H1 (cell line): ENCODE data around the gene ACKR3. TPM values are rescaled to one million over a fixed set of nuclear protein-coding genes. Genes with fewer than 3 reads are reported as not detected.

Experiments
- CTCF ChIA-PET: fragments of 300-600 bp; sonication (Branson Sonifier 250); formaldehyde crosslinking; loops from one replicate; lab custom pipeline; 2021; ENCODE audit not compliant: partially characterized antibody; lab: Charles Lee
- POLR2A ChIA-PET: fragments of 300-600 bp; sonication (Branson Sonifier 250); formaldehyde crosslinking; loops from one replicate; lab custom pipeline; 2021; ENCODE audit warnings: inconsistent platforms; ENCODE audit not compliant: partially characterized antibody; lab: Charles Lee
- DNase-seq, 2 experiments: peaks; one replicate each; pipeline versions ENCODE4 v3.0.0 to v3.0.0-alpha.2; 2010 to 2022; ENCODE audit warnings: low spot score in 2 of 2, low read depth in 1 of 2, mixed read lengths in 1 of 2
- FAIRE-seq: peaks from 2 replicates; lab custom pipeline; 2011; peaks lifted over from hg19 to GRCh38; lab: Jason Lieb, UNC
- H2AFZ ChIP-seq: 2 replicates; pipeline ENCODE4 v1.8.1; 2012; ENCODE audit warnings: low read length, inconsistent platforms
- H2AK5ac ChIP-seq: 2 replicates; pipeline ENCODE4 v1.6.1; 2013; ENCODE audit warnings: low read depth, low read length
- H2BK120ac ChIP-seq: replicated peaks from 2 replicates; pipeline ENCODE3; 2013; ENCODE audit warnings: low read depth, low read length, inconsistent platforms
- H2BK12ac ChIP-seq: 2 replicates; pipeline ENCODE4 v1.6.1; 2013; ENCODE audit warnings: low read depth, low read length
- H2BK15ac ChIP-seq: 2 replicates; pipeline ENCODE4 v1.6.1; 2013; ENCODE audit warnings: low read length
- H2BK20ac ChIP-seq: 2 replicates; pipeline ENCODE4 v1.6.1; 2013; ENCODE audit warnings: low read length
- H2BK5ac ChIP-seq: 2 replicates; pipeline ENCODE4 v1.6.1; 2013; ENCODE audit warnings: low read depth, low read length
- H3K14ac ChIP-seq: 2 replicates; pipeline ENCODE4 v1.6.1; 2013; ENCODE audit warnings: inconsistent platforms; ENCODE audit not compliant: insufficient read length
- H3K18ac ChIP-seq: 2 replicates; pipeline ENCODE4 v1.6.1; 2013; ENCODE audit warnings: low read length; ENCODE audit errors: extremely low read depth
- H3K23ac ChIP-seq: 2 replicates; pipeline ENCODE4 v1.6.1; 2013; ENCODE audit warnings: inconsistent platforms; ENCODE audit not compliant: insufficient read length
- H3K23me2 ChIP-seq: 2 replicates; pipeline ENCODE4 v1.6.1; 2013; ENCODE audit warnings: low read depth, low read length
- H3K27ac ChIP-seq: 2 replicates; pipeline ENCODE4 v1.6.1; 2011; ENCODE audit warnings: low read depth, low read length, inconsistent platforms
- H3K27me3 ChIP-seq, 4 experiments: replicated peaks in 1 of 4; 1 replicate in 1 of 4; 2 replicates in 3 of 4; pipeline versions ENCODE4 v1.6.1 to v1.8.1; 2011 to 2013; ENCODE audit warnings: low read length in 3 of 4, mild to moderate bottlenecking in 3 of 4, inconsistent platforms in 2 of 4, mixed read lengths in 2 of 4, moderate library complexity in 1 of 4; ENCODE audit not compliant: control insufficient read depth in 3 of 4, insufficient read depth in 3 of 4; ENCODE audit errors: extremely low read depth in 1 of 4
- H3K36me3 ChIP-seq, 4 experiments: 2 replicates each; pipeline versions ENCODE4 v1.6.1 to v1.8.1; 2011 to 2013; ENCODE audit warnings: mild to moderate bottlenecking in 4 of 4, low read length in 3 of 4, moderate library complexity in 2 of 4, control low read depth in 1 of 4, inconsistent platforms in 1 of 4; ENCODE audit not compliant: insufficient read depth in 4 of 4, control insufficient read depth in 2 of 4
- H3K4ac ChIP-seq: replicated peaks from 2 replicates; pipeline ENCODE3; 2013; ENCODE audit warnings: low read length, low read depth, mixed read lengths, inconsistent platforms; ENCODE audit not compliant: insufficient read length
- H3K4me1 ChIP-seq, 4 experiments: replicated peaks in 1 of 4; 1 replicate in 1 of 4; 2 replicates in 3 of 4; pipeline versions ENCODE4 v1.6.1 to v1.8.1; 2011 to 2013; ENCODE audit warnings: low read length in 3 of 4, inconsistent platforms in 2 of 4, mixed read lengths in 1 of 4; ENCODE audit not compliant: insufficient read depth in 4 of 4, control insufficient read depth in 3 of 4
- H3K4me2 ChIP-seq, 2 experiments: 2 replicates each; pipeline versions ENCODE4 v1.6.1 to v1.8.1; 2011 to 2013; ENCODE audit warnings: low read depth in 2 of 2, low read length in 2 of 2, control low read depth in 1 of 2, inconsistent platforms in 1 of 2, mild to moderate bottlenecking in 1 of 2; ENCODE audit not compliant: insufficient read depth in 1 of 2
- H3K4me3 ChIP-seq, 4 experiments: fragments of 200-600, 300-600 bp in 1 of 4; sonication (generic), shearing (Covaris generic), sonication (Bioruptor Twin) in 1 of 4; 2 replicates each; pipeline versions ENCODE4 v1.5.1 to v1.8.1; 2011 to 2016; ENCODE audit warnings: low read length in 4 of 4, low read depth in 3 of 4, control low read depth in 2 of 4, inconsistent platforms in 2 of 4, mild to moderate bottlenecking in 2 of 4, mixed read lengths in 1 of 4, moderate library complexity in 1 of 4; ENCODE audit not compliant: insufficient read depth in 2 of 4; ENCODE audit errors: extremely low read depth in 1 of 4
- H3K56ac ChIP-seq: replicated peaks from 2 replicates; pipeline ENCODE3; 2013; ENCODE audit warnings: low read depth, mild to moderate bottlenecking, mixed read lengths, low read length, inconsistent platforms; ENCODE audit not compliant: insufficient read length
- H3K79me1 ChIP-seq: 2 replicates; pipeline ENCODE4 v1.6.1; 2013; ENCODE audit warnings: low read depth, low read length, control low read depth
- H3K79me2 ChIP-seq, 2 experiments: 2 replicates each; pipeline versions ENCODE4 v1.6.1 to v1.8.1; 2012 to 2013; ENCODE audit warnings: low read length in 2 of 2, mild to moderate bottlenecking in 2 of 2, inconsistent platforms in 1 of 2; ENCODE audit not compliant: insufficient read depth in 2 of 2, control insufficient read depth in 1 of 2
- H3K9ac ChIP-seq, 4 experiments: replicated peaks in 1 of 4; 1 replicate in 1 of 4; 2 replicates in 3 of 4; pipeline versions ENCODE4 v1.6.1 to v1.8.1; 2011 to 2013; ENCODE audit warnings: low read depth in 3 of 4, low read length in 3 of 4, control low read depth in 2 of 4, mild to moderate bottlenecking in 2 of 4, moderate library complexity in 2 of 4, inconsistent platforms in 1 of 4; ENCODE audit errors: extremely low read depth in 1 of 4
- H3K9me3 ChIP-seq, 2 experiments: 2 replicates each; pipeline versions ENCODE4 v1.6.1 to v1.8.1; 2012 to 2013; ENCODE audit warnings: mild to moderate bottlenecking in 2 of 2, moderate library complexity in 2 of 2, control low read depth in 1 of 2, inconsistent platforms in 1 of 2, low read depth in 1 of 2, low read length in 1 of 2, mixed read lengths in 1 of 2; ENCODE audit not compliant: insufficient read depth in 2 of 2
- H4K20me1 ChIP-seq, 2 experiments: replicated peaks in 1 of 2; 2 replicates each; pipeline versions ENCODE3 to v1.8.1; 2011 to 2013; ENCODE audit warnings: inconsistent platforms in 2 of 2, low read length in 2 of 2, mild to moderate bottlenecking in 1 of 2; ENCODE audit not compliant: insufficient read depth in 2 of 2, control insufficient read depth in 1 of 2
- H4K5ac ChIP-seq: 2 replicates; pipeline ENCODE4 v1.6.1; 2013; ENCODE audit warnings: low read length, low read depth, mixed read lengths, inconsistent platforms; ENCODE audit not compliant: insufficient read length
- H4K8ac ChIP-seq: 2 replicates; pipeline ENCODE4 v1.8.0; 2013; ENCODE audit warnings: mild to moderate bottlenecking, moderate library complexity, low read length, inconsistent platforms; ENCODE audit not compliant: insufficient read depth; ENCODE audit errors: extremely low read depth
- H4K91ac ChIP-seq: replicated peaks from 2 replicates; pipeline ENCODE3; 2013; ENCODE audit warnings: low read length, mixed read lengths, inconsistent platforms; ENCODE audit not compliant: insufficient read length
- SP2 ChIP-seq: IDR thresholded peaks from 2 replicates; pipeline ENCODE4 v1.6.1; 2012; ENCODE audit warnings: mild to moderate bottlenecking, low read length, inconsistent platforms
- WGBS, 2 experiments: shearing (Covaris generic) in 1 of 2; methylation state at CpG; one replicate each; pipeline versions ENCODE4 v1.1.6 to v1.1.7; 2013 to 2015; ENCODE audit warnings: low lambda C conversion rate in 2 of 2, mixed read lengths in 2 of 2, inconsistent platforms in 1 of 2, low coverage in 1 of 2, missing lambda C conversion rate in 1 of 2; ENCODE audit not compliant: insufficient replicate concordance in 2 of 2, insufficient coverage in 1 of 2, insufficient read length in 1 of 2; ENCODE audit errors: extremely low coverage in 1 of 2, missing lambda C conversion rate in 1 of 2; 5-methylcytosine and 5-hydroxymethylcytosine counted together
- polyA plus RNA-seq, 7 experiments: library from polyadenylated mRNA; depleted of rRNA in 3 of 7; stranded (reverse) in 5 of 7; unstranded in 2 of 7; fragments of >200 nt in 5 of 7; fragments of 200-250 nt in 2 of 7; gene quantifications; 1 replicate in 5 of 7; 2 replicates in 1 of 7; 4 replicates in 1 of 7; pipeline versions ENCODE4 v1.2.1 to v1.2.3, GENCODE V29; 2011 to 2013; ENCODE audit warnings: missing spikeins in 2 of 7, mixed read lengths in 2 of 7
- total RNA-seq: library from RNA; stranded (reverse); fragmentation: NEBNext Ultra II Directional; extraction: Animal tissue kit (Norgen Biotek cat#: 25700); gene quantifications from 2 replicates; pipeline ENCODE4 v1.2.1, GENCODE V29; 2021

ACKR3 gene
- total and polyA plus RNA-seq, 2 of the 8 experiments (the other 6 are each of a cell fraction or from before 2014, with no cell fraction given): 1.4 to 24.4 TPM

GRCh38 chr2:236600892-236601291, 31.3 kb downstream of the ACKR3 start:
- Histone ChIP-seq H2BK12ac (no peak overlapping the region), H3K18ac (no peak overlapping the region), H3K14ac (no peak overlapping the region), H4K5ac (no peak overlapping the region), H3K4me2 (no peak overlapping the region), H3K4ac (no peak overlapping the region), H2AFZ (no peak overlapping the region), H4K8ac (no peak overlapping the region), H2AK5ac (no peak overlapping the region), H3K79me2 (no peaks in the 10 kb centered on the region), H3K4me3 (no peak overlapping the region), H3K9me3 (no peaks in the 10 kb centered on the region; a peak in 1 of 4 replicates), H3K4me1 (no peaks in the 10 kb centered on the region), H4K20me1 (no peaks in the 10 kb centered on the region), H2BK5ac (no peak overlapping the region), H2BK120ac (no peak overlapping the region), H3K23ac (no peak overlapping the region), H2BK20ac (no peak overlapping the region)
- POLR2A ChIA-PET: no interaction called here
- DNase-seq: no peak
- no peak for FAIRE-seq
- WGBS, 2 experiments: 97% methylated on average over 9 of the region's 9 CpGs; no CpG with 5 or more reads in 1 of the 2 experiments
- TF ChIP-seq SP2: no peak
- TF ChIP-seq, all 59 proteins: peak for 0
- Histone ChIP-seq H3K23me2 (no peaks in the 10 kb centered on the region), H4K91ac (no peak overlapping the region), H3K27ac (no peak overlapping the region), H2BK15ac (no peak overlapping the region), H3K36me3 (no peaks in the 10 kb centered on the region), H3K56ac (no peak overlapping the region), H3K9ac (no peak overlapping the region), H3K79me1 (no peaks in the 10 kb centered on the region), H3K27me3 (no peaks in the 10 kb centered on the region)
- CTCF ChIA-PET: interaction anchor here (1.2 to 1.3 kb wide), 2 partner anchors 16 to 459 kb away, joined by 3 to 4 read pairs; no protein-coding TSS in a partner anchor
